GM18951 (cell line): Measurements from ENCODE around the gene C9.
"Not testable (repeated sequence)": the region's sequence is repeated elsewhere in the genome, so short reads cannot be mapped to it uniquely, and the experiment has no call there.

Experiments
- POLR2A ChIP-seq: IDR thresholded peaks from 4 replicates; pipeline ENCODE4 v1.6.1; 2011; ENCODE audit warnings: mild to moderate bottlenecking; ENCODE audit not compliant: insufficient read length, insufficient read depth; ENCODE audit errors: extremely low read depth
- in situ Hi-C: fragments of 300-500 bp; cut with MboI; formaldehyde crosslinking; loops from one replicate; pipeline ENCODE4 v1.12.0; 2022; ENCODE audit warnings: low sequenced_read_pairs, mixed read lengths, inconsistent platforms; ENCODE audit not compliant: unreplicated experiment

Gene C9

GRCh38 chr5:39364367-39364766 lies at the start of gene C9:
C9 (minus strand) TSS chr5:39364495; CDS start chr5:39364464, 31 bp downstream.
- in situ Hi-C loops, result no loop called here

GRCh38 chr5:39413771-39414170 lies 49.5 kb upstream of the C9 start:
- in situ Hi-C loops, result no loop called here
- no peak for TF ChIP-seq POLR2A

More at GRCh38 chr5:39364367-39364766, at the start of gene C9:
- TF ChIP-seq POLR2A, result no peak

- no peak for TF ChIP-seq POLR2A
- in situ Hi-C loops, result no loop called here
Observed at GRCh38 chr5:39412721-39413394, 48.6 kb upstream of the C9 start.

GRCh38 chr5:39411985-39412384 lies 47.7 kb upstream of the C9 start:
- TF ChIP-seq POLR2A, result no peak
- in situ Hi-C loops, result no loop called here

GRCh38 chr5:39411061-39411460 lies 46.8 kb upstream of the C9 start:
- in situ Hi-C loops, result no loop called here
- TF ChIP-seq POLR2A, result no peak

GRCh38 chr5:39409033-39409432 lies 44.7 kb upstream of the C9 start:
- no peak for TF ChIP-seq POLR2A
- in situ Hi-C loops, result no loop called here

GRCh38 chr5:39405083-39405843 lies 41.0 kb upstream of the C9 start:
- in situ Hi-C loops, result no loop called here

GRCh38 chr5:39403761-39404160 lies 39.5 kb upstream of the C9 start:
- in situ Hi-C loops, result not testable (repeated sequence)

More at GRCh38 chr5:39405083-39405843, 41.0 kb upstream of the C9 start:
- TF ChIP-seq POLR2A, result no peak

GRCh38 chr5:39402140-39402539 lies 37.8 kb upstream of the C9 start:
- in situ Hi-C loops, result not testable (repeated sequence)

GRCh38 chr5:39400713-39401578 lies 36.7 kb upstream of the C9 start:
- in situ Hi-C loops, result no loop called here

GRCh38 chr5:39399135-39400036 lies 35.1 kb upstream of the C9 start:
- in situ Hi-C loops, result no loop called here
- no peak for TF ChIP-seq POLR2A

More at GRCh38 chr5:39400713-39401578, 36.7 kb upstream of the C9 start:
- TF ChIP-seq POLR2A, result no peak

GRCh38 chr5:39396843-39397242 lies 32.5 kb upstream of the C9 start:
- in situ Hi-C loops, result no loop called here

GRCh38 chr5:39395521-39395920 lies 31.2 kb upstream of the C9 start:
- TF ChIP-seq POLR2A, result no peak
- in situ Hi-C loops, result no loop called here

More at GRCh38 chr5:39396843-39397242, 32.5 kb upstream of the C9 start:
- no peak for TF ChIP-seq POLR2A

GRCh38 chr5:39394946-39395345 lies 30.7 kb upstream of the C9 start:
- in situ Hi-C loops, result no loop called here
- no peak for TF ChIP-seq POLR2A
